T follicular helper cell (primary cell): ENCODE results near the gene MMD.
A peak's percentile ranks its signal among the peaks of the same experiment; 100 is the strongest.
"Not testable (repeated sequence)": the region's sequence is repeated elsewhere in the genome, so short reads cannot be mapped to it uniquely, and the experiment has no call there.

ENCODE experiments used
- DNase-seq: peaks from one replicate; pipeline ENCODE4 v3.0.0-alpha.2; 2020; ENCODE audit warnings: low read depth
- total RNA-seq, 2 experiments: gene quantifications; one replicate each; lab custom pipeline; 2026; lab: John Stamatoyannopoulos, UW

MMD gene, protein sequence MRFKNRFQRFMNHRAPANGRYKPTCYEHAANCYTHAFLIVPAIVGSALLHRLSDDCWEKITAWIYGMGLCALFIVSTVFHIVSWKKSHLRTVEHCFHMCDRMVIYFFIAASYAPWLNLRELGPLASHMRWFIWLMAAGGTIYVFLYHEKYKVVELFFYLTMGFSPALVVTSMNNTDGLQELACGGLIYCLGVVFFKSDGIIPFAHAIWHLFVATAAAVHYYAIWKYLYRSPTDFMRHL
- 17.1 to 19.2 reads per million in 2 experiments for total RNA-seq

DNA sequence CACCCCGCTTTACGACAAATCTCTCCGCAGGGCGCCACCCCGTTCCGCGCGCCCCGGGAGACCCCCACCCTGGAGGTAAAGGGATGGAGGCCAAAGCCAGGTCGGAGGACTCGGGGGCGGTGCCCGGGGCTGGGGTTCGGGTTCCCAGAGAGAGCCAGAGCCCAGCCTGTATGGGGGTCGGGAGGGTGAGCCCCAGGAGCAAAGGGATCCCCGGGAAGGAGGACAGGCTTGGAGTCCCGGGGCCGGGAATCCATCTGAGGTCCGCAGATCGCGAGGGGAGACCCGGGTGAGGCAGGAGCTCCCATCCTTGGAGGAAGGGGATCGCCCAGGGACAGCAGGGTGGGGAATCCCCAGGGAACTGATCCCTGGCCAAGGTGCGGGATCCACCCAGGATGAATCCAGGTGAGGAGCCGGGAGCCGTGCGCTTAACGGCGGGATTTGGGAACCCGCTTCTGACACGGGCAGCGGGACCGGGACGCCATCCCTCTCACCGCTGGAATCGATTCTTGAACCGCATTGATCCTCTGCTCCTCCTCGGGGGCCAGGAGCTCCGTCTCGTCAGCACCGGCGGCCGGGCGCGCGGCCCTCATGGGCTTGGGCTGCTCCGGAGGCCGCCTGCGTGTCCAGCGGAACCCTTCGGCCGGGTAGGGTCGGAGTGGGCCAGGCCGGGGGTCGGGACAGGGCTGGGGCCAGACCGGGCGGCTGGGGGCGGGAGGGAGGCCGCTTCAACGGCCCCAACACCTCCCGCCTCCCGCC is at the start of gene MMD:
Gene MMD, minus strand, starts transcription at position 657 of the 756 bp plus-strand sequence. Its CDS starts 140 bp downstream, at position 517.
- peak; percentile 1 for DNase-seq

DNA sequence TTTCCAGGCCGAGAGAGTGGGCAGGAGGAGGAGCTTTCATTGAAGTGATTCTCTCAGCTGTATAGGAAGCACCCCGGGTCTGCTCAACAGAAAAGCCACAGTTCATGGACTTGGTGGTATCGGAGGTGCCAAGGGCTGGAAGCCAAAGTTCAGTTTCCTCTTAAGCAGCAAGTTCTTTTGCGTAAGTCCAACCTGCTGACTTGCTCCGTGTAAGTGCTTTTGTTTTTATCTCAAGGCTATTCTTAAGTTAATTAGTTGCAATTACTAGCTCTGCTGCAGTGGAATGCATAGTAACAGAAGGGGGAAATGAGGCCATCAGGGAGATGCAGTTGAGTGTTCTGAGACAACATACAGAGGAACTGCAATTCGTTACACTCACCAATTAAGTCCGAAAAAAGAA is 45.0 kb upstream of the MMD start:
- no peak for DNase-seq

DNA sequence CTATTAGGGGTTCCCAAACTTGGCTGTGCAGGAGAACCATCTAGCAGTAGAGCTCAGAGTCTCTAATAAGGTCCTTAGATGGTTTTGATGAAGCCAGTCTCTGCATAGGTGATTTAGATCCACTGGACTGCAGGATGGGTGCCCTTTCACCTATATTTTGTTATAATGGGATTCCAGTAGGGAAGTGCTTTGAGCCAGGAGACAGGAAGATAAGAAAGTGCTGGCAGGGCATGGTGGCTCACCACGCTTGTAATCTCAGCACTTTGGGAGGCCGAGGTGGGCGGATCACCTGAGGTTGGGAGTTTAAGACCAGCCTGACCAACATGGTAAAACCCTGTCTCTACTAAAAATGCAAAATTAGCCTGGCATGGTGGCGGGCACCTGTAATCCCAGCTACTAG is 44.1 kb upstream of the MMD start:
- not testable (repeated sequence) for DNase-seq

DNA sequence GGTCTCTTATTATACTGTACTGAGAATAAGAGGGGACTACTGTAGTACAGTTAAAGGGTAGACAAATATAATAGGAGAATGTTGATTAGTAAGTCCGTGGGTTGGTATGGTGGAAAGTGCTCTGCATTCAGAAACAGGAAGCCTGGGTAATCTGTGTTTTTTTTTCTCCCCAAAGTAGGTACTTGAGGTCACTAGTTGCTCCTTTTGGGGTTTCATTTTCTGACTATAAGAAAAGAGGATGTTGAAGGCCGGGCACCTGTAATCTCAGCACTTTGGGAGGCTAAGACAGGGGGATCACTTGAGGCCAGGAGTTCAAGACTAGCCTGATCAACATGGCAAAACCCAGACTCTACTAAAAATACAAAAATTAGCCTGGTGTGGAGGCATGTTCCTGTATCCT is 42.0 kb upstream of the MMD start:
- no peak for DNase-seq

DNA sequence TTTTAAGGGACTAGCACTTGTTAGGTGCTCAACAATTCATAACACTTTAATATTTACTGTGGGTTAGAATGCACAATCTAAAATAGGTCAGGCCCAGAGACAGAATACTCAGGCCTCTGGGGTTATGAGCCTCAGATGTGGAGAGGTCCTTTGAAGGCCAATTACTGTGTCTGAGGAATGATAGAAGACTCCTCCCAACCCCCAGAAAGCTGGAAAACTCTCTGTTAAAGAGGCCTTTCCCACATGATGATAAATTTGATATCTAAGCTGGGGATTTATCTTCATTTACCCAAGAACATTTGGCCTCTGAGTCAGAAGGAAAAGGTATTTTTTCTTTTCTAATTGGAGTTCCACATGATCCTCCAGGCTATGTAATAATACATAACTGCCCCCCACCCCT is 41.1 kb upstream of the MMD start:
- no peak for DNase-seq

DNA sequence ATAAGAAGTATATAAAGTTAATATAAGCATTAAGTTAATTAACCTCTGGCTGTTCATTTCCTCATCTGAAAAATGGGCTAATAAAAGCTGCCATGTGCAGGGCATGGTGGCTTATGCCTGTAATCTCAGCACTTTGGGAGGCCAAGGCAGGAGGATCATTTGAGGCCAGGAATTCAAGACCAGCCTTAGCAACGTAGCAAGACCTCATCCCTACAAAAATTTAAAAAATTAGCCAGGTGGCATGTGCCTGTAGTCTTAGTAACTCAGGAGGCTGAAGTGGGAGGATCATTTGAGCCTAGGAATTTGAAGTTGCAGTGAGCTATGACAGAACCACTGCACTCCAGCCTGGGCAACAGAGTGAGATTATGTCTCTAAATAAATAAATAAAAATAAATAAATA is 40.6 kb upstream of the MMD start:
- DNase-seq, result no peak

DNA sequence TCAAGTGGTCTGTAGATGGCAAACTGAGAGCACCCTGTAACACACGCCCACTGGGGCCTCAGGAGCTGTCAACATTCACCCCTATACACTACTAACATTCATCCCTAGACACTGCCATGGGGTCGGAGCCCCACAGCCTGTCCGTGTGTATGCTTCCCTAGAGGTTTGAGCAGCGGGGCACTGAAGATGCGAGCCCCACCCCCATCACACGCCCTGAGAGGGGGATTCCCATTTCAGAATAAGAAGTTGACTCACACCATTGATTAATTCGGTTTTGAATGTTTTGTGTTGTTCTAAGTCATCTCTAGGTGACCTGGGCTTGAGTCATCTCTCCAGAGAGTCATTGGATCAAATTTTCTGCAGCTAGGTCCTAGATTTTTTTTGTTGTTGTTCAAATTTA is 37.3 kb upstream of the MMD start:
- DNase-seq, result no peak

DNA sequence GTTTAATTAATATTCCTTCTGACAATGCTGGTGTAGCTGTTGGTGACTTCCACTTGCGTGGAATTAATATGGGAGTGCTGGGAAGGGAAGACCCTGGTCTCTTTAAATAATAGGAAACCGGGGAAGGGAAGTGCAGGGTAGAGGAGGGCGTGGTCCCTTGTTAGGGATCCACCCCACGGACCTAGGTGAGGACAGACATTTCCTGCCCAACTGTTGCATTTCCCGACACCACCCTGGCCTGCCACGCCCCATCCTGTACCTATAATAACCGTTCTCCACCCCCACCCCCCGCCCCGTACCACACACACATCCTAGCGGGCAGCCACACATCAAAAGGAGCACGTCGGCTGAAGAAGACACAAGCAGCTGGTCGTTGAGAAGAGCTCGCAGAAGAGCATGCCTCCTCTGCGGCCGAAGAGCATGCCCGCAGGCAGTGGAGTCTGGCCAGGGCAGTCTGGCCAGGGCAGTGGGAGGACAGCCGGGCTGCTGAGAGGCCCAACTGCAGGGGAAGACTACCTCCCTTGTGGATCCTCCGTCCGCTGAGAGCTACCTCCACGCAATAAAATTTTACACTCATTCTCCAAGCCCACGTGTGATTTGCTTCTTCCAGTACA is 36.8 kb upstream of the MMD start:
- no peak for DNase-seq

DNA sequence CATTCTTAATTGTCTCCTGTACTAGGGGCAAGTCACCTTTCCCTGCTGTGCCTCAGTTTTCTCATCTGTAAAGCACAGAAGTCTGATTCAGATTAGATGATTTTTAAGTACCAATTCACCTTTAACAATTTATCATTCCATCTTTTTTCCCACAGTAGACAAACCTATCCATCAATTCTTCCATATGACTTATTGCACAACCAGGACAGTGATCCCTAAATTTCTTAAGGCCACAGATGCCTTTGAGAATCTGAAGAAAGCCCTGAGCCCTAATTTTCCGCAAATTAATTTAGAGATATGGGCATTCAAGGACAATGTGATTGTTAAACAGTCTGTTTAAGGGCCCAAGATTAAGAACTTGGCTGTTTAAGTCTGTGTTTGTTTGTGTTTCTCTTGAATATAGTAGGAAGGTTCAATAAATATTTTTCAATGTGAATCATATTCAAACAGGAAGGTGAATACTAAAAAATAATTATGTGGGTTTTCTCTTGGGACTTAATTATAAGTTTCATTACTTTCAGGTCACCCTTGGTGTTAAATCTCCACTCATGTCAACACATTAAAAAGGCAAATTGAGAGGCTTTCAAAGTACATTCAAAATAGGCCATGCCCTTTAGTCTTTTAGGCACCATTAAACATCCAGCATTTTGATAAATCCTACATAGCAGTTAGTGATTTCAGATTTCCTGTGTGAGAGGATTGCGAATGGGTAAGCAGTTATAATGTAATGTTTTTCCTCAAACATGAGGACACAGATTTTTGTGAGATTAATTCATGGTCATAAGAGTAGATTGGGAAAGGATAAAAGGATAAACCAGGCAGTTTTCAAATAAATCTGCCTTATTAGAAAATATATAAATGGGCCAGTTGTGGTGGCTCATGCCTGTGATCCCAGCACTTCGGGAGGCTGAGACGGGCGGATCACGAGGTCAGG is 34.9 kb upstream of the MMD start:
- no peak for DNase-seq

DNA sequence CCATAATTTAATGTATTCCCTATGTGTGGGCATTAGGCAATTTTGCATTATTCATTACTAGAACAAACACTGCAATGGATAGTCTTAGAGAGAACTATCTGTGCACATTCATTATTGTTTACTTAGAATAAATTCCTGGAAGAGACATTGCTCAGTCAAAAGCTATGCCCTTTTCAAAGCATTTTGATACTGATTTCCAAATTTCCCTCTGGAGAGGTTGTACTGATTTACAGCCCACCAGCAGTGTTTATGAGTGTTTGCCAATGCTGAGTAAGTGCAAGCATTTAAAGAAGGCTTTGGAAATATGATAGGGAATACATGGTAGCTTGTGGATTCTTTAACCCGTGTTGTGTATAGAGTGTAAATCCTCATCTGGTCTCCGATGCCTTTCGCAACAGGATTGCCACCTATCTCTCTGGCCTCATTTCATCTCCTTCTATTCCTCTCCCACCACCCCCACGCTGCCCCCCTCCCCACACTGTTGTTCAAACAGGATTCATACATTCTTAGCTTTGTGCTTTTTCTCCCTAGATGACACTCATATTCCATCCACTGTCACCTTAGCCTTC is 33.4 kb upstream of the MMD start:
- DNase-seq, result no peak

DNA sequence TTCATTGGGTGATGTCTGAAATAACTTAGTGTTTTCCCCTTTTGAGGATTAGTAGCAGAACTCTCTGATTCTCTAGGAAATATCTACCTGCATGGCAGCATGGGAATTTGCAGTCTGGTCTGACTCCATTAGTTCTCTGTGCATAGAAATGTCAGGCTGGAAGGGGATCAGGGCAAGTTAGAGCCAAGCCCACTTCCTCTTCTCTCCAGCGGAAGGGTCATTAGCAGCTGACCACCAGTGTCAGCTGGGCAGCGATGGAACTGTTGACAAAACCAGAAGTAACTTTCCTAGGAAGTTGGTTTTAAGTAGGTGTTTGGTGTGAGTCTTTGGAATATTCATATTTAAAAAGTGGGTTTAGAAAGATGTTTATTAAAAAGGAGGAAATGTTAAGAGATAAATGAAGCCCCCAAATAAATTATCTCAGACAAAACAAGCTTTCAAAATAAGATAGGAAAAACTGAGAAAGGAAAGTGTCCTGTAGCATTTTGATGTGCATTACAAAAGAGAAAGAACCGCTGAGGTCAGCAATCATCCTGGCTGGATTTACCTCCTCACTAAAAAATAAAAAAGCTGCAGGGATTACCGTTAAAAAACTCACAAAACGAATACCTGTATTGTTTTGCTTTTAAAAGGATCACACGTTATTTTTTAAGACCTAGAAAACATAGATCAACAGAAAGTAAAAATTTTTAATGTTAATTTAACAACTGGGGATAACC is 32.4 kb upstream of the MMD start:
- no peak for DNase-seq

DNA sequence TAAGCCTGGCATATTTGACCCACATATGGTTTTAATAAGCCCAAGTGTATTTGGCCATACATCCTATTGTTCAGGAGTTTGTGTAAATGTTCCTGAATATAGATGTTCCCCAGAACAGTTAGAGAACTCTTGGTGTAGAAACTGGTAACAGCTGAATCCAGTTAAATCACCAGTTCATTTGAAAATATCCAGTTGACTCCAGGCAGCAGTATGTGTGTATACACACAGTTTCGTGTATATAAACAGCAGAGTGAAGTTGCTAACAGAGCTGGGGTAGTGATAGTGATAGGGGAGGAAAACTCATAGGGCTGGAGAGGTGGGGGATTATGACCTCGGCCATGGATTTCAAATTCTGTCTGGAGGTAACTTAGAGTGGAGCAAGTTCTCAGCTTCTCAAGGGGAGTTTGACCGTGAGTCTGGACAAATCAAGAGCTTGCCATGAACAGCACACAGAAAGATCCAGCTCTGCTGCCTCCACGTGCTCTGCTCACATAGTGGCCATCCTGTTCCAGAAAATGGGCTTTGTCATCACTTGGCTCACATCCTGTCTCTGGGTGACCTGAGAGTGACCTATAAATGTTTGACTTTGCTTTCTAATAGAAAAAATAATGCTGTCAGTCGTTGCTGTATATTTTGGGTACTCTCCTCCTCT is 30.6 kb upstream of the MMD start:
- DNase-seq, result no peak

DNA sequence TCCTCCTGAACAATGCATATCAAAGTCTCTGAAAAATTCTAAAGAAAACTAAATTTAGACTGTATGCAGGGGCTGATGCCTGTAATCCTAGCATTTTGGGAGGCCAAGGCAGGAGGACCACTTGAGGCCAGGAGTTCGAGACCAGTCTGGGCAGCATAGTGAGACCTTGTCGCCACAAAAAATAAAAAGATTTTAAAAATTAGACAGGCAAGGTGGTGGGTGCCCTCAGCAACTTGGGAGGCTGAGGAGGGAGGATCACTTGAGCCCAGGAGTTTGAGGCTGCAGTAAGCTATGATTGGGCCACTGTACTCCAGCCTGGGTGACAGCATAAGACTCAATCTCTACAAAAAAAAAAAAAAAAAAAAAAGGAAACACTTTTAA is 30.1 kb upstream of the MMD start:
- DNase-seq, result no peak

DNA sequence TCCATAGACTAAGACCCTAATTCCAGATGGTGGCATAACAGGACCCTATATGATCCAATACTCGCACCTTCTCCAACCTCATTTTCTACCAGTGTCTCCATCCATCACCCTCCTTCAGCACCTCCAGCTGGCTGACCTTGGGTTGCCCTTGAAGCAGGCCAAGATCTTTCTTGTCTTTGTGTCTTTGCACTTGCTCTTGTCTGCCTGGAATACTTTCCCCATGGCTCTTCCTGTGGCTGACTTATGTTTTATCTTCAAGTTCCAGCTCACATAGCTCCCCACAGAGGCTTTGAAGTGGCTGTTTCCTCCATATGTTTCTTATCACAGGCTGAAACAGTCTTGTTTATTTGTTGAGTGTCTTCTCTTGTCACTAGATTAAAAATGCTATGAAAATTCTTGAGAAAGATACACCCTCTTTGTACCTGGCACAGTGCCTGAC is 29.6 kb upstream of the MMD start:
- DNase-seq, result no peak

DNA sequence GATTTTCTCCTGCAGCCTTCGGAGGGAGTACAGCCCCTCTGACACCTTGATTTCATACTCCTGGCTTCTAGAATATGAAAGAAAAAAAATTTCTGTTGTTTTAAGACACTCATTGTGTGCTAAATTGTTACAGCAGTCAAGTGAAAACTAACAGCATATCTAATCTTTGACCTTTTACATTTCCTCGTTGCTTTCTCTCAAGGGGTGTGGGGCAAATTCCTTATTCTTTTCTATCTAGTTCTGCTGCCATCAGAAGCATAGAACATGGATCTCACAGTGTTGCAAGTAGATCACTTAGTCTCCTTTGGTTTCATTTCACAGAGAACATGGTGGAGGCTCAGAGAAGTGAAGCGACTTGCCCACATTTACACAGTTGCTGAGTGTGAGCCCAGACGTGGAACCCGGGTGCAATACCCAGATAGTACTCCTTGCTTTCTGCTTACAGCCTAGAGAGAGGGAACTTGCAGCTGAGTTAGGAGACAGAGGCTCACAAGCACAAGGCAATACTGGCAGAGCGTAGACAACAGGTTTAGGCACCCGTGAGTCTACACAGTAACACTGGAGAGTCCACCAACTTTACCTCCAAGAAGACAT is 28.7 kb upstream of the MMD start:
- DNase-seq, result no peak

DNA sequence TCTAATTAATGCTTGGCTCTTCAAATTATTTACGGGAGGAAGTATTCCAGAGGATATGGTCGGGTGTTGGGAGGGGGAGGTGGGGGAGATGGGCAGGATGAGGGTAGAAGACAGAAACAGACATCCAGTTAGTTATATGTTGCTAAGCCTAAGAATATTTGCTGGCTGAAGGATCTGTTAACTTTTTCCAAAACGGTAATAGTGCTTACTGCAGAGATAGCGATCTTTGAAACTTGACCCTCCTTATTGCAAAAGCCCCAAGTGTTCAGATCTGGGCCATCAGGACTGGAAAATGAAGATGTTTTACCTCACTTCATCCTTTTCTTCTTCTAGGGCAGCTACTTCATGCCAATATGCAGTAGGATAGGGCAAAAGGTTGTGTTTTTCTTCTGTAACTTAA is 27.0 kb upstream of the MMD start:
- DNase-seq, result no peak

DNA sequence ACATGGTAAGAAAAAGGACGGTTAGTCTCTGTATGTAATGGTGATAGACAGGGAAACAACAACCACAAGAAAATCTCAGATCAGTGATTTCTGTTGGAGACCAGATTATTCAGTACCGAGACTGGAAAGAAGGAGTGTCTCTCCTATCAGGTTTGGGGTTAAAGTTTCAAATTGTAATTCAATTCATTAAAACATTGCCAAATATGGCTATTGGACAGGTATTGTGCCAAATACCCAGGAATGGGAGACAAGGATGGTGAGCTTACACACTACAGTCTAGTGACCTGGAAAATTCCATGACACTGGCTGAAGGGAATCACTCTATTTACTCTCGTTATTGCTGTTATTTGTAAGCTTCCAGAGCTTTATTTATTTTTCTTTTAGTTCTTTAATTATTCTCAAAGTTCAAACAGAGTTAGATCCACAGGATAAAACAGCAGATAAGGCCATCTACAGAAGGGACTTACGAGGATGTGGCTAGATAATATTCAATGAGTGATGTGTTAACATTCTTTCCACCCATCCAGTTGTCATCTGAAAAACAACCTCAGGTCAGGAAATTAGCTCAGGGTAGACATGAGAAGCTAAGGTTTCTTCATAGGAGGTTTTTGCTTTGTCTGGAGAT is 25.1 kb upstream of the MMD start:
- no peak for DNase-seq

DNA sequence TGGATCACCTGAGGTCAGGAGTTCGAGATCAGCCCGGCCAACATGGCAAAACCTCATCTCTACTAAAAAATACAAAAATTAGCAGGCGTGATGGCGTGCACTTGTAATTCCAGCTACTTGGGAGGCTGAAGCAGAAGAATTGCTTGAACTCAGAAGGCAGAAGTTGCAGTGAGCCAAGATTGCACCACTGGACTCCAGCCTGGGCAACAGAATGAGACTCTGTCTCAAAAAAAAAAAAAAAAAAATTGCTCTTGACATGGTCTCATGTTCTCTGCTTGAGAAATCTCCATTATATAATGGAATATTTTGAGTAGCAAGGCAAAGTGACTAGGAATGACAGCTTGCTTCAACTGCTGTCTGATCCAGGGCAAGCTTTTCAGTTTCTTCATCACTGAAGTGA is 24.4 kb upstream of the MMD start:
- DNase-seq, result not testable (repeated sequence)
